ENCODE data around the gene STOX2. TPM values are rescaled to one million over a fixed set of nuclear protein-coding genes. Genes with fewer than 3 reads are reported as not detected.

The STOX2 gene
- total and polyA plus RNA-seq, 2 of the 8 experiments (the other 6 are each of a cell fraction or from before 2014, with no cell fraction given) = 5.5 to 20.0 TPM

GRCh38 chr4:183941964-183942363 is 36.9 kb downstream of the STOX2 start (continued):
- no peak for TF ChIP-seq CHD7 (IDR thresholded peaks at IDR 0.05; ENCODE audit: insufficient replicate concordance, low read length)
- no peak for TF ChIP-seq CTCF (IDR thresholded peaks at IDR 0.05; ENCODE audit: control extremely low read depth in 1 of 3, insufficient read depth in 1 of 3, low read depth in 1 of 3, low read length in 3 of 3)
